Endothelial cell (in vitro differentiated cells): ENCODE data around the gene TTBK1. TPM values are rescaled to one million over a fixed set of nuclear protein-coding genes. Genes with fewer than 3 reads are reported as not detected.

Experiments used
- DNase-seq: peaks from one replicate; pipeline ENCODE4 v3.0.0; 2021; ENCODE audit warnings: low spot score
- H3K27ac Mint-ChIP-seq: one replicate; pipeline ENCODE4 v1.8.0; 2021; ENCODE audit warnings: mixed read lengths, inconsistent platforms; ENCODE audit not compliant: unreplicated experiment
- H3K27me3 Mint-ChIP-seq: one replicate; pipeline ENCODE4 v1.8.0; 2021; ENCODE audit warnings: mild to moderate bottlenecking, moderate library complexity, mixed read lengths, inconsistent platforms; ENCODE audit not compliant: unreplicated experiment
- H3K36me3 Mint-ChIP-seq: one replicate; pipeline ENCODE4 v1.8.0; 2021; ENCODE audit warnings: mild to moderate bottlenecking, low read depth, mixed read lengths, inconsistent platforms; ENCODE audit not compliant: unreplicated experiment
- H3K4me1 Mint-ChIP-seq: one replicate; pipeline ENCODE4 v1.8.0; 2021; ENCODE audit warnings: mild to moderate bottlenecking, mixed read lengths, inconsistent platforms; ENCODE audit not compliant: unreplicated experiment
- H3K4me3 Mint-ChIP-seq: one replicate; pipeline ENCODE4 v1.8.0; 2021; ENCODE audit warnings: mild to moderate bottlenecking, mixed read lengths, inconsistent platforms; ENCODE audit not compliant: unreplicated experiment
- H3K9me3 Mint-ChIP-seq: one replicate; pipeline ENCODE4 v1.8.0; 2021; ENCODE audit warnings: mixed read lengths, inconsistent platforms; ENCODE audit not compliant: unreplicated experiment
- total RNA-seq: library from RNA; stranded (reverse); fragmentation: NEBNext Ultra II Directional; extraction: Animal tissue kit (Norgen Biotek cat#: 25700); gene quantifications from one replicate; pipeline ENCODE4 v1.2.1, GENCODE V29; 2021; ENCODE audit not compliant: unreplicated experiment
- TF ChIP-seq, protein P1 (sequence below): fragments of 200-600 bp; sonication (generic); IDR thresholded peaks from one replicate; pipeline ENCODE4 v1.5.0; 2021; ENCODE audit warnings: antibody characterized with exemption; ENCODE audit not compliant: unreplicated experiment

The TTBK1 gene
- total RNA-seq, 1 donor from 2014 or later, result 1.0 TPM

GRCh38 chr6:43217351-43217750 is 25.9 kb upstream of the TTBK1 start:
- no peak overlapping the region for H3K27ac Mint-ChIP-seq
- no peaks in the 10 kb centered on the region for H3K4me1 Mint-ChIP-seq
- TF ChIP-seq, protein P1, sequence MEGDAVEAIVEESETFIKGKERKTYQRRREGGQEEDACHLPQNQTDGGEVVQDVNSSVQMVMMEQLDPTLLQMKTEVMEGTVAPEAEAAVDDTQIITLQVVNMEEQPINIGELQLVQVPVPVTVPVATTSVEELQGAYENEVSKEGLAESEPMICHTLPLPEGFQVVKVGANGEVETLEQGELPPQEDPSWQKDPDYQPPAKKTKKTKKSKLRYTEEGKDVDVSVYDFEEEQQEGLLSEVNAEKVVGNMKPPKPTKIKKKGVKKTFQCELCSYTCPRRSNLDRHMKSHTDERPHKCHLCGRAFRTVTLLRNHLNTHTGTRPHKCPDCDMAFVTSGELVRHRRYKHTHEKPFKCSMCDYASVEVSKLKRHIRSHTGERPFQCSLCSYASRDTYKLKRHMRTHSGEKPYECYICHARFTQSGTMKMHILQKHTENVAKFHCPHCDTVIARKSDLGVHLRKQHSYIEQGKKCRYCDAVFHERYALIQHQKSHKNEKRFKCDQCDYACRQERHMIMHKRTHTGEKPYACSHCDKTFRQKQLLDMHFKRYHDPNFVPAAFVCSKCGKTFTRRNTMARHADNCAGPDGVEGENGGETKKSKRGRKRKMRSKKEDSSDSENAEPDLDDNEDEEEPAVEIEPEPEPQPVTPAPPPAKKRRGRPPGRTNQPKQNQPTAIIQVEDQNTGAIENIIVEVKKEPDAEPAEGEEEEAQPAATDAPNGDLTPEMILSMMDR, result no peak
- H3K9me3 Mint-ChIP-seq, result no peaks in the 10 kb centered on the region
- H3K4me3 Mint-ChIP-seq, result no peak overlapping the region
- no peak for DNase-seq
- peaks cover 44% of the 10 kb centered on the region for H3K36me3 Mint-ChIP-seq
- H3K27me3 Mint-ChIP-seq, result no peaks in the 10 kb centered on the region

GRCh38 chr6:43219119-43219518 is 24.2 kb upstream of the TTBK1 start:
- H3K9me3 Mint-ChIP-seq, result no peaks in the 10 kb centered on the region
- no peaks in the 10 kb centered on the region for H3K27me3 Mint-ChIP-seq
- no peak overlapping the region for H3K27ac Mint-ChIP-seq
- DNase-seq, result no peak
- H3K36me3 Mint-ChIP-seq, result peaks cover 39% of the 10 kb centered on the region
- H3K4me3 Mint-ChIP-seq, result no peak overlapping the region
- H3K4me1 Mint-ChIP-seq, result peaks cover 2% of the 10 kb centered on the region
- TF ChIP-seq, protein P1, result no peak

GRCh38 chr6:43219814-43220213 is 23.5 kb upstream of the TTBK1 start:
- H3K4me1 Mint-ChIP-seq, result peaks cover 8% of the 10 kb centered on the region
- no peak for DNase-seq
- no peak overlapping the region for H3K4me3 Mint-ChIP-seq
- no peak overlapping the region for H3K27ac Mint-ChIP-seq
- no peaks in the 10 kb centered on the region for H3K27me3 Mint-ChIP-seq
- H3K9me3 Mint-ChIP-seq, result no peaks in the 10 kb centered on the region
- TF ChIP-seq, protein P1, result no peak
- H3K36me3 Mint-ChIP-seq, result peaks cover 39% of the 10 kb centered on the region

DNA sequence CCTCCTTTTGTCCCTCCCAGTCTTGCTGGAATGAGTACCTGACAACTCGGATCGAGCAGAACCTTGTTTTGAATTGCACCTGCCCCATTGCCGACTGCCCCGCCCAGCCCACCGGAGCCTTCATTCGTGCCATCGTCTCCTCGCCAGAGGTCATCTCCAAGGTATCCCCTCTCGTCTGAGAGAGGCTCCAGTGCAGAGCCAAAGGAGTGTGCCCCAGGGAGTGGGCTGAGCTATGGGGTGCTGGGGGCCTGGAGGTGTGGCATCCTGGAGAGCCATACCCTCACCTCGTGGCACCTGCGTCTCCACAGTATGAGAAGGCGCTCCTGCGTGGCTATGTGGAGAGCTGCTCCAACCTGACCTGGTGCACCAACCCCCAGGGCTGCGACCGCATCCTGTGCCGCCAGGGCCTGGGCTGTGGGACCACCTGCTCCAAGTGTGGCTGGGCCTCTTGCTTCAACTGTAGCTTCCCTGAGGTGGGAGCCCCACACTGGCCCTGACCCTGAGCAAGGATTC is 22.8 kb upstream of the TTBK1 start:
- Mint-ChIP-seq H3K9me3 (no peaks in the 10 kb centered on the region), H3K4me3 (no peak overlapping the region), H3K4me1 (peaks cover 8% of the 10 kb centered on the region), H3K27ac (no peak overlapping the region), H3K27me3 (peaks cover 4% of the 10 kb centered on the region), H3K36me3 (peaks cover 36% of the 10 kb centered on the region)
- TF ChIP-seq, protein P1, result no peak
- DNase-seq, result no peak

DNA sequence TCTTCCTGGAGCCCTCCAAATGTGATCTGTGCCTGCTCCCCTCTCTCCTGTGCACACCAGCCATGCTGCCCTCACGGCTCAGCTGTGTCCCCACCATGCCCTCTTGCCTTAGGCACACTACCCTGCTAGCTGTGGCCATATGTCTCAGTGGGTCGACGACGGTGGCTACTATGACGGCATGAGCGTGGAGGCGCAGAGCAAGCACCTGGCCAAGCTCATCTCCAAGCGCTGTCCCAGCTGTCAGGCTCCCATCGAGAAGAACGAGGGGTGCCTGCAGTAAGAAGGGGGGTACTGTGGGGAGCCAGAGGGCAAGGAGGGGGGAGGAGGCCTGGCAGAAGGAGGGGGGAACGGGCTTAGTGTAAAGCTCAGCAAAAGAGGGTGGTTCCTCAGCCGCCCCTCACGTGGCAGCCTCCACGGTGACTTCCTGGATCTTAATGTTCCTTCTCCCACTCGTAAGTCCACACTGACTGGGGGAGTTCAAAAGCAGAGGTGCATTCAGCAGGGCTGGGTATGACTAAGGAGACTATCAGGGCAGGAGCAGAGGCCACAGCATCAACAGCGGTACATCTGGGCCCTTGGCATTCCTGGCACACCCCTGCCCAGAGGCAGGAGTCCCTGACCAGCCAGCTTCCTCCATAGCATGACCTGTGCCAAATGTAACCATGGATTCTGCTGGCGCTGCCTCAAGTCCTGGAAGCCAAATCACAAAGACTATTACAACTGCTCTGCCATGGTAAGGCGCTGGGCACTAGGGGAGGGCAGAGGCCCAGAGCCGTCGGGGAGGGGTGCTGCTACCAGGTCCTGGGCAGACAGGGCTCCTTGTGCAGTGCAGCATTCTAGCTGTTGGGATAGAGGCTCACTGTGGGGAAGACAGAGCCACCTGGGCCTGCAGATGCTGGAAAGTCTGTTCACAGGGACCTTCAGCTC is 22.0 kb upstream of the TTBK1 start:
- no peaks in the 10 kb centered on the region for H3K9me3 Mint-ChIP-seq
- no peak for DNase-seq
- H3K4me1 Mint-ChIP-seq, result peaks cover 8% of the 10 kb centered on the region
- no peak overlapping the region for H3K4me3 Mint-ChIP-seq
- peak overlapping the region; percentile 57 for H3K27ac Mint-ChIP-seq
- TF ChIP-seq, protein P1, result no peak
- H3K27me3 Mint-ChIP-seq, result peaks cover 4% of the 10 kb centered on the region
- H3K36me3 Mint-ChIP-seq, result peaks cover 36% of the 10 kb centered on the region
